HG02884 (cell line): ENCODE results near the gene ADCY1.

Experiments used
- ATAC-seq: cut with Tn5 transposase; IDR thresholded peaks from one replicate; pipeline ENCODE4 v1.9.1; 2021; ENCODE audit warnings: mild to moderate bottlenecking, moderate library complexity; ENCODE audit not compliant: unreplicated experiment

ADCY1 gene

GRCh38 chr7:45663167-45663921, 89.2 kb downstream of the ADCY1 start:
- ATAC-seq: no peak

GRCh38 chr7:45663965-45664633, 89.9 kb downstream of the ADCY1 start:
- no peak for ATAC-seq

- no peak for ATAC-seq
These were observed 91.0 kb downstream of the ADCY1 start for GRCh38 chr7:45665172-45665571.

- ATAC-seq: no peak
These were observed 96.1 kb downstream of the ADCY1 start for GRCh38 chr7:45670227-45670626.

- ATAC-seq: no peak
These were observed 96.5 kb downstream of the ADCY1 start for GRCh38 chr7:45670717-45671116.

GRCh38 chr7:45677311-45677900, 103.2 kb downstream of the ADCY1 start:
- no peak for ATAC-seq

- no peak for ATAC-seq
These were observed 105.3 kb downstream of the ADCY1 start for GRCh38 chr7:45679516-45679915.

- no peak for ATAC-seq
These were observed 106.6 kb downstream of the ADCY1 start for GRCh38 chr7:45680776-45681175.

GRCh38 chr7:45681596-45682357, 107.6 kb downstream of the ADCY1 start:
- ATAC-seq: no peak

GRCh38 chr7:45682358-45682735, 108.2 kb downstream of the ADCY1 start:
- no peak for ATAC-seq

- ATAC-seq: no peak
These were observed 108.8 kb downstream of the ADCY1 start for GRCh38 chr7:45682836-45683555.

- ATAC-seq: no peak
These were observed 109.5 kb downstream of the ADCY1 start for GRCh38 chr7:45683556-45684148.

GRCh38 chr7:45684910-45685618, 110.9 kb downstream of the ADCY1 start:
- no peak for ATAC-seq

- ATAC-seq: no peak
These were observed 111.6 kb downstream of the ADCY1 start for GRCh38 chr7:45685619-45686240.

GRCh38 chr7:45686441-45687184, 112.4 kb downstream of the ADCY1 start:
- no peak for ATAC-seq

GRCh38 chr7:45687185-45687560, 113.0 kb downstream of the ADCY1 start:
- ATAC-seq: no peak

- ATAC-seq: no peak
These were observed 113.6 kb downstream of the ADCY1 start for GRCh38 chr7:45687721-45688120.

- ATAC-seq: no peak
These were observed 114.2 kb downstream of the ADCY1 start for GRCh38 chr7:45688382-45688781.
